ENCODE measurements around the gene ATXN1. TPM values are rescaled to one million over a fixed set of nuclear protein-coding genes. Genes with fewer than 3 reads are reported as not detected.

Gene ATXN1
- polyA plus RNA-seq, 1 donor from 2014 or later, result 28.2 TPM

DNA sequence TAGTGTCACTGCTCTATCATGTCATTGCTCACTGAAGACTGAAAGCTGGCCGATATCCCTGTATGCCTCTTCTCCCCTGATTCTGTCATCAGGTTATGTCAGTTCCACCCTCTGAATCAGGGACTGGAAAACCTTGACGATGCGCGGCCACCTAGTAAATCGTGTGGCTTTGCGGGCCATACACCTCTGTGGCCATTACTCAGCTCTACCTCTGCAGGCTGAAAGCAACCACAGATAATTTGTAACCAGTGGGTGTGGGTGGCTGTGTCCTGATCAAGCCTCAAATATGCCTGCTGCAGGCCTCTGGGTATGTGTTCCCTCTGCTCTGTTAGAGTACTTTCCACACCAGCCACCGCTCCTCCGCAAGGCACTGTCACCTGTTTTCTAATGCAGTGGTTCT lies 417.7 kb downstream of the ATXN1 start:
- H3K4me3 ChIP-seq (ENCODE audit: low read length), result no peak overlapping the region
- TF ChIP-seq, protein P1, sequence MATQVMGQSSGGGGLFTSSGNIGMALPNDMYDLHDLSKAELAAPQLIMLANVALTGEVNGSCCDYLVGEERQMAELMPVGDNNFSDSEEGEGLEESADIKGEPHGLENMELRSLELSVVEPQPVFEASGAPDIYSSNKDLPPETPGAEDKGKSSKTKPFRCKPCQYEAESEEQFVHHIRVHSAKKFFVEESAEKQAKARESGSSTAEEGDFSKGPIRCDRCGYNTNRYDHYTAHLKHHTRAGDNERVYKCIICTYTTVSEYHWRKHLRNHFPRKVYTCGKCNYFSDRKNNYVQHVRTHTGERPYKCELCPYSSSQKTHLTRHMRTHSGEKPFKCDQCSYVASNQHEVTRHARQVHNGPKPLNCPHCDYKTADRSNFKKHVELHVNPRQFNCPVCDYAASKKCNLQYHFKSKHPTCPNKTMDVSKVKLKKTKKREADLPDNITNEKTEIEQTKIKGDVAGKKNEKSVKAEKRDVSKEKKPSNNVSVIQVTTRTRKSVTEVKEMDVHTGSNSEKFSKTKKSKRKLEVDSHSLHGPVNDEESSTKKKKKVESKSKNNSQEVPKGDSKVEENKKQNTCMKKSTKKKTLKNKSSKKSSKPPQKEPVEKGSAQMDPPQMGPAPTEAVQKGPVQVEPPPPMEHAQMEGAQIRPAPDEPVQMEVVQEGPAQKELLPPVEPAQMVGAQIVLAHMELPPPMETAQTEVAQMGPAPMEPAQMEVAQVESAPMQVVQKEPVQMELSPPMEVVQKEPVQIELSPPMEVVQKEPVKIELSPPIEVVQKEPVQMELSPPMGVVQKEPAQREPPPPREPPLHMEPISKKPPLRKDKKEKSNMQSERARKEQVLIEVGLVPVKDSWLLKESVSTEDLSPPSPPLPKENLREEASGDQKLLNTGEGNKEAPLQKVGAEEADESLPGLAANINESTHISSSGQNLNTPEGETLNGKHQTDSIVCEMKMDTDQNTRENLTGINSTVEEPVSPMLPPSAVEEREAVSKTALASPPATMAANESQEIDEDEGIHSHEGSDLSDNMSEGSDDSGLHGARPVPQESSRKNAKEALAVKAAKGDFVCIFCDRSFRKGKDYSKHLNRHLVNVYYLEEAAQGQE (IDR thresholded peaks at IDR 0.05; ENCODE audit: borderline replicate concordance), result no peak
- no peak for TF ChIP-seq MXI1 (conservative IDR thresholded peaks at IDR 0.05; ENCODE audit: poor library complexity, severe bottlenecking)
- TF ChIP-seq, protein P2, sequence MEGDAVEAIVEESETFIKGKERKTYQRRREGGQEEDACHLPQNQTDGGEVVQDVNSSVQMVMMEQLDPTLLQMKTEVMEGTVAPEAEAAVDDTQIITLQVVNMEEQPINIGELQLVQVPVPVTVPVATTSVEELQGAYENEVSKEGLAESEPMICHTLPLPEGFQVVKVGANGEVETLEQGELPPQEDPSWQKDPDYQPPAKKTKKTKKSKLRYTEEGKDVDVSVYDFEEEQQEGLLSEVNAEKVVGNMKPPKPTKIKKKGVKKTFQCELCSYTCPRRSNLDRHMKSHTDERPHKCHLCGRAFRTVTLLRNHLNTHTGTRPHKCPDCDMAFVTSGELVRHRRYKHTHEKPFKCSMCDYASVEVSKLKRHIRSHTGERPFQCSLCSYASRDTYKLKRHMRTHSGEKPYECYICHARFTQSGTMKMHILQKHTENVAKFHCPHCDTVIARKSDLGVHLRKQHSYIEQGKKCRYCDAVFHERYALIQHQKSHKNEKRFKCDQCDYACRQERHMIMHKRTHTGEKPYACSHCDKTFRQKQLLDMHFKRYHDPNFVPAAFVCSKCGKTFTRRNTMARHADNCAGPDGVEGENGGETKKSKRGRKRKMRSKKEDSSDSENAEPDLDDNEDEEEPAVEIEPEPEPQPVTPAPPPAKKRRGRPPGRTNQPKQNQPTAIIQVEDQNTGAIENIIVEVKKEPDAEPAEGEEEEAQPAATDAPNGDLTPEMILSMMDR (IDR thresholded peaks at IDR 0.05; ENCODE audit: poor library complexity, severe bottlenecking), result no peak
- no peak overlapping the region for H3K4me2 ChIP-seq (ENCODE audit: low read length)
- no peaks in the 10 kb centered on the region for H3K27me3 ChIP-seq (ENCODE audit: insufficient read depth, low read depth, low read length)
- H3K9me3 ChIP-seq (ENCODE audit: low read length), result no peaks in the 10 kb centered on the region
- no peaks in the 10 kb centered on the region for H3K79me2 ChIP-seq (replicated peaks; ENCODE audit: insufficient read depth, low read length)
- no peak overlapping the region for H2AFZ ChIP-seq (ENCODE audit: low read depth, low read length)
- no peaks in the 10 kb centered on the region for H3K36me3 ChIP-seq (ENCODE audit: insufficient read depth, low read length)
- H3F3A ChIP-seq (ENCODE audit: insufficient read depth, low read length, poor library complexity, severe bottlenecking), result no peaks in the 10 kb centered on the region
- H3K9me2 ChIP-seq (ENCODE audit: insufficient read depth, low read length), result no peaks in the 10 kb centered on the region
- H4K20me1 ChIP-seq (ENCODE audit: insufficient read depth), result no peaks in the 10 kb centered on the region
- H3K27ac ChIP-seq (ENCODE audit: low read length), result no peak overlapping the region
- no peak overlapping the region for H3K9ac ChIP-seq (ENCODE audit: low read length)

DNA sequence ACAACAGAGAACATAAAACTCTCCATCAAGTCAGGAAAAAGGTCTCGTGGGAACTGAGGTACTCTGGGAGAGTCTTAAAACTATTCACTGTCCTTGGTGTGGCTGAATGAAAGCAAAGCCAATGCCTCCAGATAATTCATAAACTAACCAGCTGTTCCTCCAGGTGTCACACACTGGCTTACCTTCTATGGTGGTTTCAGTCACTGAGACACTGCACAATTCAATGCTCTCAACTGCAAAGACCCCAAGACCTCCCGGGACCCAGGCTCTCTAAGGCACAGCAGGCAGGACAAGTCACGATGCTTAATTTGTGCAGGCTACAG lies 422.0 kb downstream of the ATXN1 start:
- no peak overlapping the region for H3K27ac ChIP-seq (ENCODE audit: low read length)
- no peak overlapping the region for H3K4me2 ChIP-seq (ENCODE audit: low read length)
- no peak overlapping the region for H3K9ac ChIP-seq (ENCODE audit: low read length)
- no peaks in the 10 kb centered on the region for H3K79me2 ChIP-seq (replicated peaks; ENCODE audit: insufficient read depth, low read length)
- H3F3A ChIP-seq (ENCODE audit: insufficient read depth, low read length, poor library complexity, severe bottlenecking), result no peaks in the 10 kb centered on the region
- no peaks in the 10 kb centered on the region for H3K27me3 ChIP-seq (ENCODE audit: insufficient read depth, low read depth, low read length)
- H3K9me3 ChIP-seq (ENCODE audit: low read length), result no peaks in the 10 kb centered on the region
- no peaks in the 10 kb centered on the region for H3K36me3 ChIP-seq (ENCODE audit: insufficient read depth, low read length)
- H4K20me1 ChIP-seq (ENCODE audit: insufficient read depth), result no peaks in the 10 kb centered on the region
- H3K4me3 ChIP-seq (ENCODE audit: low read length), result no peak overlapping the region
- no peak for TF ChIP-seq RAD21 (conservative IDR thresholded peaks at IDR 0.05)
- no peak for TF ChIP-seq MXI1 (conservative IDR thresholded peaks at IDR 0.05; ENCODE audit: poor library complexity, severe bottlenecking)
- no peak for TF ChIP-seq EZH2 (IDR thresholded peaks at IDR 0.05; ENCODE audit: borderline replicate concordance, insufficient read depth, low read length, poor library complexity, severe bottlenecking)
- no peak for TF ChIP-seq EP300 (conservative IDR thresholded peaks at IDR 0.05; ENCODE audit: poor library complexity, severe bottlenecking)
- TF ChIP-seq SMC3 (conservative IDR thresholded peaks at IDR 0.05; ENCODE audit: poor library complexity), result no peak
- TF ChIP-seq, protein P1 (IDR thresholded peaks at IDR 0.05; ENCODE audit: borderline replicate concordance), result no peak
- no peak for TF ChIP-seq TAF1 (IDR thresholded peaks at IDR 0.05; ENCODE audit: low read depth)
- H2AFZ ChIP-seq (ENCODE audit: low read depth, low read length), result no peak overlapping the region
- no peaks in the 10 kb centered on the region for H3K9me2 ChIP-seq (ENCODE audit: insufficient read depth, low read length)

Data from neural cell (in vitro differentiated cells).